ENCODE measurements around the gene PPARA. TPM values are rescaled to one million over a fixed set of nuclear protein-coding genes. Genes with fewer than 3 reads are reported as not detected.

The PPARA gene
- total RNA-seq, 2 experiments from 2014 or later = 3.3 to 10.5 TPM

DNA sequence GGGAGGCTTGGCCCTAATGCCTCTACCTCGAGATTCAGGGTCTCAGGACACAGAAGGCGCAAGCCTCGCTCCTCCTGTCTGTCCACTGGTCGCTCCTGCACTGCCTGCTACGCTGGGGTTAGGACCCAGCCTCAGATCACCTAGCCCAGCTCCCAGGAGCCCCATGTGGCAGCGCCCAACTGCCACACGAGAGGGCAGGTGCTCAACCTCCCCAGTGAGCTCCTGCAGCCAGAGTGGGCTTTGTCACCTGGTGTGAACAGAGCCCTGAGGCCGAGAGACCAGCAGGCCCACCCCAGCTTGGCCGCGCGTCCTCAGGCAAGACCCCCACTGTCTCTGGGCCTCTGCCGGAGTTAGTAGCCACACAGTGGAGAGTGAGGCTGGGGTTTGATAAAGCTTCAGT lies 21.7 kb upstream of the PPARA start:
- peak; percentile 25 for DNase-seq (ENCODE audit: low spot score)
- H3K27ac ChIP-seq (ENCODE audit: low read depth, low read length, poor library complexity, severe bottlenecking) = no peak overlapping the region
- H3K79me2 ChIP-seq (ENCODE audit: insufficient read depth, low read depth, low read length) = no peaks in the 10 kb centered on the region
- intact Hi-C loops (cut with micrococcal nuclease; ENCODE audit: unreplicated experiment) = no loop called here
- H3K4me1 ChIP-seq (ENCODE audit: insufficient read depth, low read length, poor library complexity, severe bottlenecking) = peaks cover 18% of the 10 kb centered on the region
- TF ChIP-seq EZH2phosphoT487 (IDR thresholded peaks at IDR 0.05; ENCODE audit: borderline replicate concordance, low read depth, low read length) (no peak), CTCF (conservative IDR thresholded peaks at IDR 0.05; ENCODE audit: low read length) (no peak)
- CTCF ChIA-PET (ENCODE audit: unreplicated experiment) = interaction anchor here (0.6 kb wide), 1 partner anchor 149 kb away, joined by 3 read pairs; no protein-coding TSS in a partner anchor
- H3K4me2 ChIP-seq (ENCODE audit: low read length) = peak overlapping the region; percentile 67; the same call in 1 of the 2 replicates
- H2AFZ ChIP-seq (ENCODE audit: low read length) = peak overlapping the region; percentile 80; the same call in 1 of the 2 replicates
- no peak overlapping the region for H3K4me3 ChIP-seq (ENCODE audit: low read depth, low read length, poor library complexity, severe bottlenecking)
- H4K20me1 ChIP-seq (ENCODE audit: insufficient read depth, low read length) = no peaks in the 10 kb centered on the region
- H3K9me2 ChIP-seq (ENCODE audit: insufficient read depth, low read length) = no peaks in the 10 kb centered on the region
- H3K36me3 ChIP-seq (ENCODE audit: insufficient read depth, low read length) = no peaks in the 10 kb centered on the region
- no TSS peak for BruUV-seq (replicated peaks)
- no peaks in the 10 kb centered on the region for H3K9me3 ChIP-seq (ENCODE audit: low read length)
- POLR2A ChIA-PET = interaction anchor here (0.5 kb wide), 1 partner anchor 111 kb away, joined by 6 read pairs; no protein-coding TSS in a partner anchor

GRCh38 chr22:46129390-46130041 lies 20.8 kb upstream of the PPARA start:
- peak overlapping the region; percentile 67 for H3K4me2 ChIP-seq (ENCODE audit: low read length)
- ChIA-PET CTCF (ENCODE audit: unreplicated experiment) (no interaction called here), POLR2A (interaction anchor here (0.5 kb wide), 1 partner anchor 112 kb away, joined by 6 read pairs; no protein-coding TSS in a partner anchor)
- H4K20me1 ChIP-seq (ENCODE audit: insufficient read depth, low read length) = no peaks in the 10 kb centered on the region
- H3K79me2 ChIP-seq (ENCODE audit: insufficient read depth, low read depth, low read length) = no peaks in the 10 kb centered on the region
- no peaks in the 10 kb centered on the region for H3K36me3 ChIP-seq (ENCODE audit: insufficient read depth, low read length)
- BruUV-seq (replicated peaks) = TSS peak; percentile 81
- H3K4me3 ChIP-seq (ENCODE audit: low read depth, low read length, poor library complexity, severe bottlenecking) = peak overlapping the region; percentile 63
- H3K4me1 ChIP-seq (ENCODE audit: insufficient read depth, low read length, poor library complexity, severe bottlenecking) = peaks cover 18% of the 10 kb centered on the region
- intact Hi-C loops (cut with micrococcal nuclease; ENCODE audit: unreplicated experiment) = no loop called here
- H3K9me2 ChIP-seq (ENCODE audit: insufficient read depth, low read length) = no peaks in the 10 kb centered on the region
- H2AFZ ChIP-seq (ENCODE audit: low read length) = peak overlapping the region; percentile 80
- TF ChIP-seq EZH2phosphoT487 (IDR thresholded peaks at IDR 0.05; ENCODE audit: borderline replicate concordance, low read depth, low read length) (no peak), CTCF (conservative IDR thresholded peaks at IDR 0.05; ENCODE audit: low read length) (no peak)
- H3K9me3 ChIP-seq (ENCODE audit: low read length) = no peaks in the 10 kb centered on the region
- H3K27ac ChIP-seq (ENCODE audit: low read depth, low read length, poor library complexity, severe bottlenecking) = no peak overlapping the region
- DNase-seq (ENCODE audit: low spot score) = peak; percentile 70

DNA sequence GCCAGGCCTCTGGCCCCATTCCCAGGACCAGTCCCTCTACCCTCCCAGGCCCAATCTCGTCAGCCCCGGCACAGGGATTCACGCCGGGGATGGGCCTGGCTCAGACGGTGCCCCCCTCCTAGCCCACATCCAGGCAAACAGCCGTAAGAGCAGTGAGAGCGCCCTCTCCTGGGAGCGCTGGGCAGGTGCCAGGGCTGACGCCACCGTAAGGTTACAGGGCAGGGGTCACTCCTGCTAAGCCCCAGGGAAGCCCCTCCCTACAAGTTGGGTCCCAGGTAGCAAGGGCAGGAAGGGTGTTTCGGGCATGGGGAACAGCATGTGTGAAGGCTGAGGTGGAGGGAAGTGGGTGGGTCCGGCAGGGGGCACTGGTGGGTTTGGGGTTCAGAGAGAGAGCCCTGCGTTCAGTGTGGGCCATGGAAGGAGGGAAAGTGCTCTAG lies 19.2 kb upstream of the PPARA start:
- CTCF ChIA-PET (ENCODE audit: unreplicated experiment) = no interaction called here
- intact Hi-C loops (cut with micrococcal nuclease; ENCODE audit: unreplicated experiment) = no loop called here

More for the DNA sequence above, 19.2 kb upstream of the PPARA start:
- no peak overlapping the region for H3K27ac ChIP-seq (ENCODE audit: low read depth, low read length, poor library complexity, severe bottlenecking)
- no peaks in the 10 kb centered on the region for H3K36me3 ChIP-seq (ENCODE audit: insufficient read depth, low read length)
- no peak overlapping the region for H3K4me3 ChIP-seq (ENCODE audit: low read depth, low read length, poor library complexity, severe bottlenecking)
- H3K4me2 ChIP-seq (ENCODE audit: low read length) = no peak overlapping the region
- no peak for DNase-seq (ENCODE audit: low spot score)
- peaks cover 18% of the 10 kb centered on the region for H3K4me1 ChIP-seq (ENCODE audit: insufficient read depth, low read length, poor library complexity, severe bottlenecking)
- TF ChIP-seq CTCF (conservative IDR thresholded peaks at IDR 0.05; ENCODE audit: low read length) = peak; percentile 73
- TF ChIP-seq EZH2phosphoT487 (IDR thresholded peaks at IDR 0.05; ENCODE audit: borderline replicate concordance, low read depth, low read length) = no peak
- no peaks in the 10 kb centered on the region for H3K9me3 ChIP-seq (ENCODE audit: low read length)
- POLR2A ChIA-PET = no interaction called here
- H3K9me2 ChIP-seq (ENCODE audit: insufficient read depth, low read length) = no peaks in the 10 kb centered on the region
- BruUV-seq (replicated peaks) = no TSS peak
- no peaks in the 10 kb centered on the region for H3K79me2 ChIP-seq (ENCODE audit: insufficient read depth, low read depth, low read length)
- no peak overlapping the region for H2AFZ ChIP-seq (ENCODE audit: low read length)
- no peaks in the 10 kb centered on the region for H4K20me1 ChIP-seq (ENCODE audit: insufficient read depth, low read length)
